Adipose tissue (tissue), 3 donors: ENCODE measurements around the gene FOXO3. TPM values are rescaled to one million over a fixed set of nuclear protein-coding genes. Genes with fewer than 3 reads are reported as not detected.
"Not testable (repeated sequence)": the region's sequence is repeated elsewhere in the genome, so short reads cannot be mapped to it uniquely, and the experiment has no call there.

Source experiments
- H3K27ac ChIP-seq: one replicate; pipeline ENCODE4 v1.5.1; 2013; ENCODE audit warnings: low read depth, low read length
- WGBS, 3 donors: extraction: QIAGEN DNeasy Blood & Tissue Kit; methylation state at CpG; one replicate each; pipeline ENCODE4 v1.1.7; 2013; 5-methylcytosine and 5-hydroxymethylcytosine counted together
- polyA plus RNA-seq, 3 donors: library from polyadenylated mRNA; stranded (reverse); fragments of 200-250 nt; gene quantifications; one replicate each; pipeline ENCODE4 v1.2.3, GENCODE V29; 2013
- donor health status: healthy with polysubstance abuse.
- donor health status: Bipolar disorder and iron deficiency.
- donor health status: healthy.

Gene FOXO3
- polyA plus RNA-seq, 3 donors, result 23.2 to 30.3 (median 27.3) TPM

DNA sequence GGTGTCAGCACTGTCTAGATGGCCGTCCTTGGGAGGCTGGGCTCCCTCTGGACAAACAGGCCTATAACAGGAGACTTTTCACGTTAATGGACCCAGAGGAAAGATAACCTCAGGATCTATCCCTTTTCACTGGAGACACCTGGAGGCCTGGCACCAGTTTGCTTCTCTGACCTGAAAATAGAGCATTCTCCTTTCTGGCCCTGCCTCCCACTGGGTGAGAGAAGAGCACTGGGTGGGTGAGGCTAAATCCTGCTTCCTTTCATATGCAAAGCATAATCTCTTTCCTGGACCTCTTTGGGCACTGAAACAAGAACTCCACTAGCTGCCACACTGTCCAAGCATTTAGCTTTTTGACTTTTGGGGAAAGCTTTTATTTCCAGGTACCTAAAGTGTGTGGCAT lies 78.3 kb downstream of the FOXO3 start:
- WGBS, 3 donors, result 56 to 88% (median 87%) methylated on average over 2 of the region's 2 CpGs

DNA sequence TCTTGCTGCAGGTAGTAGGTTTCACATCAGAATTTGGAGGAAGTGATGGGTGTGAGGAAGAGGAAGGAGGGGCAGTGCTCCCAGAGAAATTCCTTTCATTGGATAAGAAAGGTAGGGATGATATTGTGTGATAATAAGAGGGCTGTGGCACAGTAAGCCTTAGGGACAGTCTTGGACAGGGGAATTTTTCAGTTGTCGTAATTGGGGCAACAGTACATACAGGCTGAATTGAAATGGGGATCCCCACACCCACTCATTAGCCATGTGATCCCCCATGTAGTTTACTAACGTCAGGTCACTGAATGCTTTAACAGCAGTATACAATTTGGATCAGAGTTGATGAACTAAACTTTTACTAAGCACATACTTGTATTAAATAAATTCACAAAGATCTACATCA lies 79.4 kb downstream of the FOXO3 start:
- 78 to 86% (median 82%) methylated on average over 2 of the region's 2 CpGs for WGBS, 3 donors
- no peak overlapping the region for H3K27ac ChIP-seq

More for the DNA sequence above, 78.3 kb downstream of the FOXO3 start:
- H3K27ac ChIP-seq, result no peak overlapping the region

DNA sequence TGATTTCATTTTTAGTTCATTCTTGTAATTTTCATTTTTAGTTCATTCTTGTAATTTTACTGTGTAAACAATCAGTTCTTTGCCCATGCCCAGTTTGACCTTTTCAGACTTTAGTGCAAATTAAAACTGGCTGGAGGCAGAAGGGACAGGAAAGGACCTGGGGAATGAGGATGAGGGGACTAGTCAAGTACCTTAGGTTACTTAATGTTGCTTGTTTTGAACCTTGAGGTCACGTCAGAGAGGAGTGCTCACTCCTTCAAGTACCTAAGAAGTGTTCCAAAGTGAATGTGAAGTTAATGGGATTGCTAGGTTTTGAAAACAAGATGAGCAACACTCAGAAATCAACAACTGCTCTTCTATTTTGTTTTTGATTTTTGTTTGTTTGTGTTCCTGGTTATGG lies 82.5 kb downstream of the FOXO3 start:
- 92 to 94% (median 92%) methylated on average over 1 of the region's 1 CpG for WGBS, 3 donors
- no peak overlapping the region for H3K27ac ChIP-seq

DNA sequence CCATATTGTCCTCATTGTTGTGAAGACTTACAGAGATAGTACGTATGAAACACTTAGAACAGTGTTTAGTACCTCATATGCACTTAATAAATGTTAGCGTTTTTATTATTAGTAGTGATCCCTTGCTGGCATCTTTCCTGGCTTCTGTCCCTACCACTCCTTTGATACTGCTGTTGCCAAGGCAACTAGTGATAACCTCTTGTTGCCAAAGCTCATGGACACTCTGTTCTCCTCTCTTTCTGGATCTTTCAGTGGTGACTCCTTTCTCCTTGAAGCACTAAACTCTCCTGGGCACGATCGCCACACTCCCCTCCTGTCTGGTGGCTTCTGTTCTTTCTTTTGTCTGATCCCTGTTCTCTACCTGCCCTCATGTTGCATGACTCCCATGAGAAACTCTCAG lies 83.5 kb downstream of the FOXO3 start:
- H3K27ac ChIP-seq, result no peak overlapping the region
- 71 to 90% (median 86%) methylated on average over 4 of the region's 4 CpGs for WGBS, 3 donors

DNA sequence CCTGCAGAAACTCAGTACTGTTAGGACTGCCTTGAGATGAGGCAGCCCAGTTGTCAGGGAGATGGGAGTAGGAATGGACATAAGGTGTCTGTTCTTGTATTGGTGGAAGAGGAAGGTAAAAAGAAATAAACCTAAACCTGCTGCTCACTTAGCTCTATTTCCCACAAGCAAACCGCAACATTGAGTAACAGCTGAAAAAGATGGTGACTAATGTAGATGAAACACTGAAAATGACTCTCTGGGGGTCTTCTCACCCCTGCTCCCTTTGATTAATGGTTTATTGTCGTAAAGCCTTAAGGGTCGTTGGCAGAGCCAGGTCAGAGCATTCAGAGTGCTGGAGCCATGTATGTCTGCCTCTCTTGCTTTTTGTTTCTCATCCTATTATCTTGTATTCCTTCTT lies 87.5 kb downstream of the FOXO3 start:
- no peak overlapping the region for H3K27ac ChIP-seq
- 64 to 82% (median 73%) methylated on average over 3 of the region's 3 CpGs for WGBS, 3 donors

DNA sequence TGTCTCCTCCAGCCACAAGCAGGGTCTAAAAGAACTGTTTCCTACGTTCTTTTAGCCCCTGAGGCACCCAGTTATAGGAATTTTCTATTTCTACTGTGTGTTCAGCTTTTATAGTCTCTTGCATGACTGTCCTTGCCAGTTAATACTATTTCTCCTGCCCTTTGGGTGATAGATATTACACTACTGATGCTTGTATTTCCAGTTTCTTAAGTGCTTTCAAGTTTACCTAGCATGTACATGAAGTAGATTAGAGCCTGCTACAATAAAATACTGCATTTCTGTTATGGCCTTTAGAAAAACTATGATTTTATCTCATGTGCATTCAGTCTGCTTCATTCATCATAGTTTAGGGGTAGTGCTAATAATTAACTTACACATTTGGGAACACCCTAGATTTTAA lies 89.6 kb downstream of the FOXO3 start:
- no peak overlapping the region for H3K27ac ChIP-seq
- 72 to 84% (median 77%) methylated on average over 1 of the region's 1 CpG for WGBS, 3 donors

DNA sequence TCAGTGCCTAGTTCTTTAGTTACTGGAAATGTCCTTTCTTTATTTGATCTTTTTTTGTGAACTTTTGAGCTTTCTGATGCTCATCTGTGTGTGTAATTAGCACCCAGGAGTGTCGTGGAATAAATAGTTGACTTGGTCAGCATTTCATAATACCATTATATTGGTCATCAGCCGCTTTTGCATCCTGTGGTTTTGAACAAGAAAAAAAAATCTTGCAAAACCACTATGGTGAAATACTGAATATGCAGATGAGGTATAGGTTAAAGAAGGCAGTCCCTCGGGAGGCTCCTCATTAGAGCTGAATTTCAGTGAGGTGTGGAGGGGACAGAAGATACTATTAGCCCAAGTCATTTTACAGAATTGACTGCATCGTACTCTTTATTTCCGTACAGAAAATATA lies 90.1 kb downstream of the FOXO3 start:
- H3K27ac ChIP-seq, result no peak overlapping the region
- WGBS, 3 donors, result 55 to 75% (median 55%) methylated on average over 5 of the region's 5 CpGs

DNA sequence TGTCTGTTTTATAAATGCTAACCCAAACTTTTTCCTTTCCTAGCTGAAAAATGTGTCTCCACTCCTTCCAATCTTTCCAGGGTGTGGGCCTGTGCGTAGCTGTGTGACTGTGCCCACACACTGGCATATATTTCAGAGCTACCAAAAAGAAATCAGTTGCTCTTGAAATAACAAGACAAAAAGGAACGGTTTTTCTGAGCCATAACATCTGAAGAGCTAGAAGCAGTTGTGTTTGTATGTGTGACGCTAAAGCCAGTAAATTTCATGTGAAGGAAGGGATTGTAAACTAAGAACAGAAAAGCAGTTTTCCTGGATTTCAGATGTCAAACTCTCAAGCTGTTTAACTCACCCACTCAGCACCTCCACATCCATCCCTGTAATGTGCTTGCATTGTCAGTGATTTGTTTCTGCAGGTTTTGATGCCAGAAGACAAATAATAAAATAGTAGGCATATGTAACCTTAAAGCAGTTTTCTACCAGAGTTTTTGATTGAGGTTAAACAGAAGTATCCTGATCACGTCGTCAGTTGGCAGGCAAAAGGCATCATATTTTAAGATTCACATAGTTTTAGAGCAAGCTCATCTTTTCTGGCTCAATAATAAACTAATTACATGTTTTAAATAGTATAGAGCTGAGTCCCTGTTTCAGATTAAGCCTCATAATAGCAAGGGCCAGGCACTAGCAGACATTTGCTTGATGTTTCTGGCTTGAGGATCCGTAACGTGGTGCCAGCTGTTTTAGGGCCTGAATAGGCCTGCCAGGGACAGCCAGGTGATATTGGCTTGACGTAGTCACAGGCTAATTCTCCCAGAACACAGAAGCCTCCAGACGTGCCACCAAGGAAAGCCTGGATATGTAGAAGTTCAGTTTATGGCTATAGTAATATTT lies 90.9 kb downstream of the FOXO3 start:
- WGBS, 3 donors, result 53 to 60% (median 58%) methylated on average over 9 of the region's 9 CpGs
- no peak overlapping the region for H3K27ac ChIP-seq

DNA sequence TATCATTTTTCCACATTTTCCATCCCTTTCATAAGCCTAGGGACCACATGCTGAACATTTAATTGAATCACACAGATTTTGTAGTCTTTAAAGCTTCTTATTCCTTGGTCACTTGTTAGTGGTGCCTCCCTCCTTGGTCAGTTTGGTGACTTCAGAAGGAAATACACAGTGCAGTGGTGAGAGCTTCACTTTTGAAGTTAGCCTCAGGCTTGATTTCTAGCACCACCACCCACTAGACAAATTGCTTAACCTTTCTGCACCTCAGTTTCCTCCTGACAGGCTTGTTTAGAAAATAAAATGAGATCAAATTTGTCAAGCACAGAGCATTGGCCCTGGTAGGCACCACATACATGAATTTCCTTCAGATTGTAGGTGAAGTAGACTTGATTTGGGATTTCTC lies 91.7 kb downstream of the FOXO3 start:
- H3K27ac ChIP-seq, result no peak overlapping the region

DNA sequence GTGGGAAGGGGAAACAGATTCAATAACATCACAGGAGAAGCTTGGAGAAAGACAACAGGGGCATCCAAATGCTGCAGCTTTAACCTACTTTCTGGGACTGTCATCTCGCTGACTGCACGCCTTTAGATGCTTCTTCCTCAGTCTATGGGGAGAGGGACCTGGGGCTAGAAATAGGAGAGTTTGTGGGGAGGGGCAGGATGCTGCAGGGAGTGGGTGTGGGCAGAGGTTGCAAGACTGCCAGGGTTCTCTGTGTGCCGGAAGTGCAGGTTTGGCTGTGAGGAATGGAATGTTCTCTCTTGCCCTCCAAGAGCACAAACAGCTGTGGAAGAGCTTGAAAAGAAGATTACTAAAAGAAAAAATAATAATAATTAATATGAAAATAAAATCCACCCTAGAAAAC lies 93.2 kb downstream of the FOXO3 start:
- 35 to 39% (median 38%) methylated on average over 3 of the region's 3 CpGs for WGBS, 3 donors
- no peak overlapping the region for H3K27ac ChIP-seq

DNA sequence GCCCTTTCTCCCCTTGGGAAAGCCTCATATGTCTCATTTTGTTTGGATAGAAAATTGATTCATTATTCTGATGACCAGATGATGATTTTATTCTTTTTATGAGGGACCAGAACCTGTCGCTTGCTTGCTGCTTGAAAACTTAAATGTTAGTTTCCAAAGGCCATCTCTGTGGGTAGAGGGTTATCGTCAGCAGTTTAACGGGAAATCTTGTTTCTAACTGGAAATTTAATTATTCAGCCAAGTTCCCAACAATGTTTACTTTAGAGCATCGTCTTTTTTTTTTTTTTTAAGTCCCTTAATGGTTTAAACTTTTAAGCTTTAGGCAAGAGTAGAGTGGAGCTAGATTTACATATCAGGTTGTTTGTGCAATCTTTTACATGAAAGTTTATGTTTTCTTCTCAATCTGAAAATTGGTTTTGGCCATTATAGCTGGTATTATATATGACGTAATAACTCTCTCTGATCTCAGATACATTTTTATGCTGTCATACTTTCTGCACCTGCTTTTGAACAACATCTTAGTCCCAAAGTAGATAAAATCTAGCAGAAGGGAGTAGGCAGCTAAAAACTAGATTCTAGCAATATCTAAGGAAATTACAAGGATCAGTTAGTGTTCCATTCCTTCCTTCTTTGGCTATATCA lies 93.9 kb downstream of the FOXO3 start:
- WGBS, 3 donors, result 43 to 52% (median 46%) methylated on average over 5 of the region's 5 CpGs
- no peak overlapping the region for H3K27ac ChIP-seq

DNA sequence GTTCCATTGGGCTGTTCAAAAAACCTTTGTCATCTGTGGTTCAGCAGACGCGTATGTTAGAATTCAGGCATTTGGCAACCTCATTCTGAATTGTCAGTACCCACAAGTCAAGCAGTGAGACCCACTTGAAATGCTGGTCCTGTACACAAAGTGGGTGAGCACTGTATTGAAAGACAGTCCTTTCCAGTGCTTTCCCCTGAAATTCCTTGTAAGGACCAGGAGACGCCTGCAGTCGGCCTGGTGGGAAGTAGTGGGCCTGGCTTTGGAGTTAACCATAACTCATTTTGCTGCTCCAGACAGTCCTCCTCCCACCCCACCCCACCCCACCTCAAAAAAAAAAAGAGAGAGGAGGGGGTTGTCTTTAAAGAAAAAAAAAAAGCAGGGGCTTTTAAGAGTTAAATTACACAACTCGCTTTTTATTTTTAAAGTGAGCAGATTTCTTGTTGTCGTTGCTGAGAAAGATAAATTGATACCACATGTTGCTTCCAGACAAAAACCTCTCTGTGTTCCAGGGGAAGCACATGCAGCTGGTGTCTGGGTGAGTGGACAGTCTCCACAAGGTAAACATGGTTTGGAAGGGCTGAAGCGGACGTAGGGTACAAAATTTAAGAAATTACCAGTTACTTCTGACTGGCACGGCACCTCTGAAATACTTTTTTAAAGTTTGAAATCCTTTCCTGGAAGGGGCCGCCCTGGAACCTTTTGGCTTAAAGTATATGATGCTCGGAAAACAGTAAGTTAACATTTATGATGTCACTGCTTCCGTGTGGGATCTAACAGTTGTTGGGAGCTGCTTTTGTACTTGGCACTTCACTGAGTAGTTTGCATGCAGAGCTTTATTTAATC lies 95.3 kb downstream of the FOXO3 start:
- 49 to 59% (median 55%) methylated on average over 12 of the region's 12 CpGs for WGBS, 3 donors
- peak overlapping the region; percentile 61 for H3K27ac ChIP-seq

DNA sequence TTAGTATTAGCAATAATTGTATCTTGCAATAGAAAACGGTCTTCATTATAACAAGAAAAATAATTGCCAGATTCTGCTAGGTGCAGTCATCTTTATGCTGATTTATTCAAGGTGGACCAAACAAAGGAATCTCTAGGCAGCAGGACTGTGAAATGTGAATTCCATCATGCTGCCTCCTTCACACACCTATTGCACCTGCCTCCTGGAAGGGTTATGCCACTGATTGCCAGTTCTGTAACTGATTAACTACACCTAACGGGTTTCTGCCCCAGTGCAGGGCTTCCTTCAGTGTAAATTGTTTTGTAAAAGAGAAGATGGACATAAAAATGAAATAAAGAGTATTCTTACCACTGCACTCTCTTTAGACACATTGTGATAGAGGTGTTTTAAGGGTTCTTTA lies 96.1 kb downstream of the FOXO3 start:
- 20 to 70% (median 69%) methylated on average over 2 of the region's 2 CpGs for WGBS, 3 donors
- H3K27ac ChIP-seq, result no peak overlapping the region

DNA sequence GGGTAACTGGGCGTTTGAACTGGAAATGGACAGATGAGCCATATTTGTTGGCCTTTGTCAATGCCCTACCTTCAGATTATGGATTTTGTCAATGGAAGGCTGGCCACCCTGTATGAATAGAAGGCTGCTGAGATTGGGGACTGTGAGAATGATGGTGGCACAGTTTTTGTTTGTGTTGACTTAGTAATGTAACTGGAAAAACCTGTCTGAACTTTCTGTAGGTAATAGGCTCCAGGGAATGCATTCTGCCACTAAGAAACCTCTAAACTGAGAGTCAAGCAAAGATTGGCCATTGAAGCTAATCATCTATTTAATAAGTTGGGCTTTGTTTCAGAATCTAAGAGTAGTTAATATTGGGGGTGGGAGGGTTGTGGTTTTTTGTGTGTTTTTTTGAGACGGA lies 97.5 kb downstream of the FOXO3 start:
- WGBS, 3 donors, result 87 to 96% (median 95%) methylated on average over 2 of the region's 2 CpGs
- H3K27ac ChIP-seq, result no peak overlapping the region

DNA sequence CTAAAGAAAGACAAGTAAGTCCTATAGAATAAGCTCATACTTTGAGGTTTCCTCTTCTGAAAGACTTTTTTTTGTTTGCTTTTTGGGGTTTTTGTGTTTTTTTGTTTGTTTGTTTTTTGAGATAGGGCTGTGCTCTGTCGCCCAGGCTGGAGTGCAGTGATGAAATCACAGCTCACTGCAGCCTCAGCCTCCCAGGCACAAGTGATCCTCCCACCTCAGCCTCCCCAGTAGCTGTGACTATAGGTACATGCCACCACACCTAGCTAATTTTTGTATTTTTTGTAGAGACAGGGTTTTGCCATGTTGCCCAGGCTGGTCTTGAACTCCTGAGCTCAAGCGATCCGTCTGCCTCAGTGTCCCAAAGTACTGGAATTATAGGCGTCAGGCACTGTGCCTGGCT lies 98.1 kb downstream of the FOXO3 start:
- WGBS, 3 donors, result 89 to 99% (median 94%) methylated on average over 4 of the region's 4 CpGs
- not testable (repeated sequence) for H3K27ac ChIP-seq

DNA sequence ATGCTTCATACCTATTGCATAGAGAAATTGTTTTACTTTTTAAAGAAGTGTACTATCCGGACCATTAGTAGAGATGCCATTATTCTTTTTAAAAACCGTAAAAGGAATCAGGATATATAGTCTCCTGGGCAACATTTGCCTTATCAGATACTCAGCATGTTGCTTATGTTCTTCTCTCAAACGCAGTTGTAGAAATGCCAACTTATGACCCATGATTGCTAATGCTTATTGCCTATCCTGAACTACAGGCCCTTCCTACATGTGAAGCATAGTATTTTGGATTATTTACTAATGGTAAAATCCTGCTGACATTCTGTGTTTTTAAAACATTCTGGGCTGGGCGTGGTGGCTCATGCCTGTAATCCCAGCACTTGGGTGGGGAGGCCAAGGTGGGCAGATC lies 99.5 kb downstream of the FOXO3 start:
- 76 to 83% (median 82%) methylated on average over 4 of the region's 4 CpGs for WGBS, 3 donors
- no peak overlapping the region for H3K27ac ChIP-seq

DNA sequence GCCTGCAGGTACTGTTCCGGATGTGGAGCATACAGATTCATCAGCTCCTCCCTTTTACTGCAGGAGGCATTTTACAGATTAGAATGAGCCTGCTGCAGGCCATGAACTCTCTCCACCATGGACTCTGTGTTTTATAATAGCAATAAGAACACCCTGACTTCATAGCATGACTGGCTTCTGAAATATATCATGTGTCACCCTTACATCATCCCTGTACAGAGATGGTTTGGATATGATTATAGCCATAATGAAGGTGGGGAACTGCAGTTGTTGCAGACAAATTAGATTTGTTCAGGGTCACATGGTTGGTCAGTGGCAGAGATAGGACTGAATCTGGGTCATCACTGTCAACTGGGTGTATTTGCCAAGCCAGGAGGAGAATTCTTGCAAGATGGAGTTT lies 100.7 kb downstream of the FOXO3 start:
- WGBS, 3 donors, result 96 to 98% (median 96%) methylated on average over 1 of the region's 1 CpG
- no peak overlapping the region for H3K27ac ChIP-seq

DNA sequence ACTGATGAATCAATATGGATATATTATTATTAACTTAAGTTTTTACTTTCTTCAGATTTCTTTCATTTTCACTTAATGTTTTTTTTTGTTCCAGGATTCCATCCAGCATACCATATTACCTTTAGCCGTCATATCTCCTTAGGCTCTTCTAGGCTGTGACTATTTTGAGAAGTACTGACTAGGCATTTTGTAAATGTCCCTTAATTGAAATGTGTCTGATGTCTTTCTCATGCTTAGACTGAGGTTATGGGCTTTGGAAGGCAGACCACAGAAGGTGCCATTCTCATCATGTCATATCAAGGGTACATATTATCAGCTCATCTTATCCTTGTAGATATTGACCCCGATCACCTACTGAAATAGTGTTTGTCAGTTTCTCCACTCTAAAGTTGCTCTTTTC lies 101.3 kb downstream of the FOXO3 start:
- no peak overlapping the region for H3K27ac ChIP-seq
- 66 to 96% (median 90%) methylated on average over 2 of the region's 2 CpGs for WGBS, 3 donors

DNA sequence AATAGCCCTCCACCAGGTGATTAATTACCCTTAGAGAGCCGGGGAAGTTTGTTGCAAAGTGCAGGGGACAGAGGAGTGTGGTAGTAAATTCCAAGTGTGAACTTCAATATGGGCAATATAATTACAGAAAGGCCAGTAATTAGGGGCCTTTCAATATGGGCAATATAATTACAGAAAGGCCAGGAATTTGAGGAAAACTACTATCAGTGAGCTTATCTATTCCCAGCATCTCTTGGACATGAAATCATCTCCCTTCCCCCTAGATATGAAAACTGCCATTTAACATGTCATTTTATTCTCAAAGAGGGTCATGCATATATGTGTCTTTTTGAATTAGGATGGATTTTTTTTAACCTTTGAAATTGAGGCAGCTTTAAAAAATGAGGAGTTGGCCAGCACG lies 102.0 kb downstream of the FOXO3 start:
- WGBS, 3 donors, result 71 to 90% (median 85%) methylated on average over 2 of the region's 2 CpGs
- no peak overlapping the region for H3K27ac ChIP-seq
